Left ventricle myocardium inferior (tissue), 1 donor: Measurements from ENCODE around the gene CHST8. TPM values are rescaled to one million over a fixed set of nuclear protein-coding genes. Genes with fewer than 3 reads are reported as not detected.

Source experiments
- DNase-seq: peaks from one replicate; pipeline ENCODE4 v3.0.0-alpha.2; 2020
- H3K27ac ChIP-seq: fragments of 200-600 bp; replicated peaks from 2 replicates; pipeline ENCODE4 v1.8.0; 2021
- H3K27me3 ChIP-seq: fragments of 200-600 bp; 2 replicates; pipeline ENCODE4 v1.8.0; 2021; ENCODE audit warnings: low read depth
- H3K36me3 ChIP-seq: fragments of 200-600 bp; 2 replicates; pipeline ENCODE4 v1.8.0; 2021
- H3K4me1 ChIP-seq: fragments of 200-600 bp; 2 replicates; pipeline ENCODE4 v1.8.0; 2021
- H3K4me3 ChIP-seq: fragments of 200-600 bp; 2 replicates; pipeline ENCODE4 v1.8.0; 2021; ENCODE audit warnings: mild to moderate bottlenecking, moderate library complexity
- H3K9me3 ChIP-seq: fragments of 200-600 bp; replicated peaks from 2 replicates; pipeline ENCODE4 v1.8.0; 2021
- CTCF ChIP-seq: fragments of 200-600 bp; IDR thresholded peaks from 2 replicates; pipeline ENCODE4 v1.8.0; 2021; ENCODE audit warnings: antibody characterized with exemption, mild to moderate bottlenecking, borderline replicate concordance
- intact Hi-C: fragments of 100-400 bp; cut with micrococcal nuclease; formaldehyde crosslinking; loops from one replicate; pipeline ENCODE4 v1.11.0; 2022
- total RNA-seq: library from RNA; stranded (reverse); fragmentation: NEBNext Ultra II Directional; extraction: Animal tissue kit (Norgen Biotek cat#: 25700); gene quantifications from one replicate; pipeline ENCODE4 v1.2.1, GENCODE V29; 2021
- donor health status: DM: no; HTN: yes; CAD: no; lungs with severe emphysema.

CHST8 gene
- total RNA-seq, 1 donor from 2014 or later = 0.14 TPM

DNA sequence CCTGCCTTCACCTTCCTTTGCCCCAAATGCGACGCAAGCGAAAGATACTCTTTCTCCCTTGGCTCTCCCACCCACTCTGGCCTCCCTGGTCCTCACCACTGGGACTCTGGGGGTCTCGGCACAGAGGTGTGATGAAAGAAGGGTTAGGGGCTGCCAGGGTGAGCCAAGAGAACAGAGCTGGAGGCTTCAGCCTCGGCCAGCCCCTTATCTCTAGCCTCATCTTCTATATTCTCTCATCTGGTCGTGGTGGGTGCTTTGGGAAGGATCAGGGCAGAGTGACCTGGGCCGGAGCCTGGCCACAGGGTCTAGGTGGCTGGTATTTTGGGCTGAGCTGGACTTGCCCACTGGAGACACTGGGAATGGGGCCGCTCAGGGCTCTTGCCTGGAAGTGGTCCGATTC is 103.8 kb downstream of the CHST8 start:
- Histone ChIP-seq H3K4me1 (no peaks in the 10 kb centered on the region), H3K36me3 (no peaks in the 10 kb centered on the region), H3K4me3 (no peak overlapping the region), H3K9me3 (peaks cover 8% of the 10 kb centered on the region), H3K27ac (no peak overlapping the region), H3K27me3 (peaks cover 84% of the 10 kb centered on the region)
- DNase-seq = no peak
- intact Hi-C loops = no loop called here
- no peak for TF ChIP-seq CTCF

- no peak for DNase-seq
- intact Hi-C loops = no loop called here
- H3K4me3 ChIP-seq = no peak overlapping the region
- peaks cover 95% of the 10 kb centered on the region for H3K27me3 ChIP-seq
- H3K27ac ChIP-seq = no peak overlapping the region
- no peaks in the 10 kb centered on the region for H3K4me1 ChIP-seq
- TF ChIP-seq CTCF = no peak
- no peaks in the 10 kb centered on the region for H3K36me3 ChIP-seq
- peaks cover 8% of the 10 kb centered on the region for H3K9me3 ChIP-seq
These were observed 105.0 kb downstream of the CHST8 start for GRCh38 chr19:33726756-33727155.

- Histone ChIP-seq H3K9me3 (peaks cover 8% of the 10 kb centered on the region), H3K36me3 (no peaks in the 10 kb centered on the region), H3K27ac (no peak overlapping the region), H3K4me1 (no peaks in the 10 kb centered on the region), H3K4me3 (no peak overlapping the region), H3K27me3 (peaks cover 99% of the 10 kb centered on the region)
- intact Hi-C loops = no loop called here
- no peak for TF ChIP-seq CTCF
- DNase-seq = no peak
These were observed 105.7 kb downstream of the CHST8 start for GRCh38 chr19:33727331-33727998.

GRCh38 chr19:33728141-33728540 is 106.4 kb downstream of the CHST8 start:
- Histone ChIP-seq H3K4me1 (no peaks in the 10 kb centered on the region), H3K27me3 (peaks cover 99% of the 10 kb centered on the region), H3K4me3 (no peak overlapping the region), H3K27ac (no peak overlapping the region), H3K36me3 (no peaks in the 10 kb centered on the region), H3K9me3 (peaks cover 8% of the 10 kb centered on the region)
- intact Hi-C loops = no loop called here
- DNase-seq = no peak
- no peak for TF ChIP-seq CTCF

- intact Hi-C loops = no loop called here
- H3K36me3 ChIP-seq = no peaks in the 10 kb centered on the region
- peaks cover 80% of the 10 kb centered on the region for H3K27me3 ChIP-seq
- no peak overlapping the region for H3K4me3 ChIP-seq
- no peak for TF ChIP-seq CTCF
- no peak for DNase-seq
- no peaks in the 10 kb centered on the region for H3K4me1 ChIP-seq
- peaks cover 8% of the 10 kb centered on the region for H3K9me3 ChIP-seq
- no peak overlapping the region for H3K27ac ChIP-seq
These were observed 109.3 kb downstream of the CHST8 start for GRCh38 chr19:33730858-33731607.
